Breast epithelium (tissue), 3 donors: Measurements from ENCODE around the gene SHISA4.

Experiments
- POLR2A ChIP-seq: fragments of 450-650 bp; IDR thresholded peaks from one replicate; pipeline ENCODE4 v1.6.1; 2016; ENCODE audit warnings: antibody characterized with exemption, mild to moderate bottlenecking, moderate library complexity
- POLR2AphosphoS5 ChIP-seq, 3 donors: sonication (generic); formaldehyde crosslinking; IDR thresholded peaks; one replicate each; pipeline ENCODE4 v1.6.1; 2017; ENCODE audit warnings: antibody characterized with exemption in 3 of 3

- TF ChIP-seq POLR2AphosphoS5 (IDR thresholded peaks at IDR 0.05) (no peak), POLR2A (no peak)
Observed at GRCh38 chr1:201849372-201850052, 39.2 kb upstream of the SHISA4 start.
